WTC11 (cell line): ENCODE data around the gene CLEC18A.
"Not testable (repeated sequence)": the region's sequence is repeated elsewhere in the genome, so short reads cannot be mapped to it uniquely, and the experiment has no call there.

Experiments used
- TF ChIP-seq, protein P1 (sequence below): fragments of 200-600 bp; IDR thresholded peaks from 2 replicates; pipeline ENCODE4 v1.8.0; 2022; ENCODE audit warnings: antibody characterized with exemption
- TF ChIP-seq, protein P2 (sequence below): sonication (generic); formaldehyde crosslinking; IDR thresholded peaks from 2 replicates; pipeline ENCODE4 v1.8.0; 2023; ENCODE audit warnings: missing genetic modification reagents, mild to moderate bottlenecking, borderline replicate concordance
- TF ChIP-seq, protein P3 (sequence below): sonication (generic); formaldehyde crosslinking; IDR thresholded peaks from 2 replicates; pipeline ENCODE4 v1.8.1; 2023; ENCODE audit warnings: mild to moderate bottlenecking, missing genetic modification reagents, borderline replicate concordance
- TF ChIP-seq, protein P4 (sequence below): sonication (generic); formaldehyde crosslinking; IDR thresholded peaks from 2 replicates; pipeline ENCODE4 v1.8.0; 2022; ENCODE audit warnings: mild to moderate bottlenecking, missing genetic modification reagents

DNA sequence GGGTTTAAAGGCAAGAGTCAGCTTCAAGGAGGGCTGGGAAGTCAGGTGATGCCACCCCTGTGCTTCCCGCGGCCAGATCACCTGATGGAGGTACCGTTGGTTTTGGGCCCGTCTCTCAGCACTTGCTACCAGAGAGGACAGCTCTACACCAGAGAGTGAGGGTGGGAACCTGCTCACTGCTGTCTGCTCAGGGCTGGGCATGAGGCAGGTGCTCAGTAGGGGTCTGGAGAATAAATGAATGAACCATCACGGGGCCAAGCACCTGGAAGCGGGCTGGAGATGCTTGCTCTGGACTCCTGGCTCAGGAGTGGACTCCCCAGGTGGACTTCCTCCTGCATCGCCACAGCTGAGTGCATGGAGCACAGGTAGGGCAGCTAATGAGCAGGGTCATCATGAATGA lies 21.0 kb downstream of the CLEC18A start:
- TF ChIP-seq, protein P1, sequence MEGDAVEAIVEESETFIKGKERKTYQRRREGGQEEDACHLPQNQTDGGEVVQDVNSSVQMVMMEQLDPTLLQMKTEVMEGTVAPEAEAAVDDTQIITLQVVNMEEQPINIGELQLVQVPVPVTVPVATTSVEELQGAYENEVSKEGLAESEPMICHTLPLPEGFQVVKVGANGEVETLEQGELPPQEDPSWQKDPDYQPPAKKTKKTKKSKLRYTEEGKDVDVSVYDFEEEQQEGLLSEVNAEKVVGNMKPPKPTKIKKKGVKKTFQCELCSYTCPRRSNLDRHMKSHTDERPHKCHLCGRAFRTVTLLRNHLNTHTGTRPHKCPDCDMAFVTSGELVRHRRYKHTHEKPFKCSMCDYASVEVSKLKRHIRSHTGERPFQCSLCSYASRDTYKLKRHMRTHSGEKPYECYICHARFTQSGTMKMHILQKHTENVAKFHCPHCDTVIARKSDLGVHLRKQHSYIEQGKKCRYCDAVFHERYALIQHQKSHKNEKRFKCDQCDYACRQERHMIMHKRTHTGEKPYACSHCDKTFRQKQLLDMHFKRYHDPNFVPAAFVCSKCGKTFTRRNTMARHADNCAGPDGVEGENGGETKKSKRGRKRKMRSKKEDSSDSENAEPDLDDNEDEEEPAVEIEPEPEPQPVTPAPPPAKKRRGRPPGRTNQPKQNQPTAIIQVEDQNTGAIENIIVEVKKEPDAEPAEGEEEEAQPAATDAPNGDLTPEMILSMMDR = not testable (repeated sequence)
- TF ChIP-seq, protein P2, sequence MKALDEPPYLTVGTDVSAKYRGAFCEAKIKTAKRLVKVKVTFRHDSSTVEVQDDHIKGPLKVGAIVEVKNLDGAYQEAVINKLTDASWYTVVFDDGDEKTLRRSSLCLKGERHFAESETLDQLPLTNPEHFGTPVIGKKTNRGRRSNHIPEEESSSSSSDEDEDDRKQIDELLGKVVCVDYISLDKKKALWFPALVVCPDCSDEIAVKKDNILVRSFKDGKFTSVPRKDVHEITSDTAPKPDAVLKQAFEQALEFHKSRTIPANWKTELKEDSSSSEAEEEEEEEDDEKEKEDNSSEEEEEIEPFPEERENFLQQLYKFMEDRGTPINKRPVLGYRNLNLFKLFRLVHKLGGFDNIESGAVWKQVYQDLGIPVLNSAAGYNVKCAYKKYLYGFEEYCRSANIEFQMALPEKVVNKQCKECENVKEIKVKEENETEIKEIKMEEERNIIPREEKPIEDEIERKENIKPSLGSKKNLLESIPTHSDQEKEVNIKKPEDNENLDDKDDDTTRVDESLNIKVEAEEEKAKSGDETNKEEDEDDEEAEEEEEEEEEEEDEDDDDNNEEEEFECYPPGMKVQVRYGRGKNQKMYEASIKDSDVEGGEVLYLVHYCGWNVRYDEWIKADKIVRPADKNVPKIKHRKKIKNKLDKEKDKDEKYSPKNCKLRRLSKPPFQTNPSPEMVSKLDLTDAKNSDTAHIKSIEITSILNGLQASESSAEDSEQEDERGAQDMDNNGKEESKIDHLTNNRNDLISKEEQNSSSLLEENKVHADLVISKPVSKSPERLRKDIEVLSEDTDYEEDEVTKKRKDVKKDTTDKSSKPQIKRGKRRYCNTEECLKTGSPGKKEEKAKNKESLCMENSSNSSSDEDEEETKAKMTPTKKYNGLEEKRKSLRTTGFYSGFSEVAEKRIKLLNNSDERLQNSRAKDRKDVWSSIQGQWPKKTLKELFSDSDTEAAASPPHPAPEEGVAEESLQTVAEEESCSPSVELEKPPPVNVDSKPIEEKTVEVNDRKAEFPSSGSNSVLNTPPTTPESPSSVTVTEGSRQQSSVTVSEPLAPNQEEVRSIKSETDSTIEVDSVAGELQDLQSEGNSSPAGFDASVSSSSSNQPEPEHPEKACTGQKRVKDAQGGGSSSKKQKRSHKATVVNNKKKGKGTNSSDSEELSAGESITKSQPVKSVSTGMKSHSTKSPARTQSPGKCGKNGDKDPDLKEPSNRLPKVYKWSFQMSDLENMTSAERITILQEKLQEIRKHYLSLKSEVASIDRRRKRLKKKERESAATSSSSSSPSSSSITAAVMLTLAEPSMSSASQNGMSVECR (CRISPR knock-in tag) = not testable (repeated sequence)
- TF ChIP-seq, protein P3, sequence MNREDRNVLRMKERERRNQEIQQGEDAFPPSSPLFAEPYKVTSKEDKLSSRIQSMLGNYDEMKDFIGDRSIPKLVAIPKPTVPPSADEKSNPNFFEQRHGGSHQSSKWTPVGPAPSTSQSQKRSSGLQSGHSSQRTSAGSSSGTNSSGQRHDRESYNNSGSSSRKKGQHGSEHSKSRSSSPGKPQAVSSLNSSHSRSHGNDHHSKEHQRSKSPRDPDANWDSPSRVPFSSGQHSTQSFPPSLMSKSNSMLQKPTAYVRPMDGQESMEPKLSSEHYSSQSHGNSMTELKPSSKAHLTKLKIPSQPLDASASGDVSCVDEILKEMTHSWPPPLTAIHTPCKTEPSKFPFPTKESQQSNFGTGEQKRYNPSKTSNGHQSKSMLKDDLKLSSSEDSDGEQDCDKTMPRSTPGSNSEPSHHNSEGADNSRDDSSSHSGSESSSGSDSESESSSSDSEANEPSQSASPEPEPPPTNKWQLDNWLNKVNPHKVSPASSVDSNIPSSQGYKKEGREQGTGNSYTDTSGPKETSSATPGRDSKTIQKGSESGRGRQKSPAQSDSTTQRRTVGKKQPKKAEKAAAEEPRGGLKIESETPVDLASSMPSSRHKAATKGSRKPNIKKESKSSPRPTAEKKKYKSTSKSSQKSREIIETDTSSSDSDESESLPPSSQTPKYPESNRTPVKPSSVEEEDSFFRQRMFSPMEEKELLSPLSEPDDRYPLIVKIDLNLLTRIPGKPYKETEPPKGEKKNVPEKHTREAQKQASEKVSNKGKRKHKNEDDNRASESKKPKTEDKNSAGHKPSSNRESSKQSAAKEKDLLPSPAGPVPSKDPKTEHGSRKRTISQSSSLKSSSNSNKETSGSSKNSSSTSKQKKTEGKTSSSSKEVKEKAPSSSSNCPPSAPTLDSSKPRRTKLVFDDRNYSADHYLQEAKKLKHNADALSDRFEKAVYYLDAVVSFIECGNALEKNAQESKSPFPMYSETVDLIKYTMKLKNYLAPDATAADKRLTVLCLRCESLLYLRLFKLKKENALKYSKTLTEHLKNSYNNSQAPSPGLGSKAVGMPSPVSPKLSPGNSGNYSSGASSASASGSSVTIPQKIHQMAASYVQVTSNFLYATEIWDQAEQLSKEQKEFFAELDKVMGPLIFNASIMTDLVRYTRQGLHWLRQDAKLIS (CRISPR knock-in tag) = not testable (repeated sequence)
- TF ChIP-seq, protein P4, sequence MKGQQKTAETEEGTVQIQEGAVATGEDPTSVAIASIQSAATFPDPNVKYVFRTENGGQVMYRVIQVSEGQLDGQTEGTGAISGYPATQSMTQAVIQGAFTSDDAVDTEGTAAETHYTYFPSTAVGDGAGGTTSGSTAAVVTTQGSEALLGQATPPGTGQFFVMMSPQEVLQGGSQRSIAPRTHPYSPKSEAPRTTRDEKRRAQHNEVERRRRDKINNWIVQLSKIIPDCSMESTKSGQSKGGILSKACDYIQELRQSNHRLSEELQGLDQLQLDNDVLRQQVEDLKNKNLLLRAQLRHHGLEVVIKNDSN (CRISPR knock-in tag) = not testable (repeated sequence)
